Liver (tissue), 9 donors: ENCODE measurements around the gene TUBB6. TPM values are rescaled to one million over a fixed set of nuclear protein-coding genes. Genes with fewer than 3 reads are reported as not detected.
A peak's percentile ranks its signal among the peaks of the same experiment; 100 is the strongest.

Experiments used
- DNase-seq: peaks from one replicate; pipeline ENCODE4 v3.0.0-alpha.2; 2017; ENCODE audit warnings: low spot score
- H3K27ac ChIP-seq, 2 donors: one replicate each; pipeline ENCODE4 v1.7.0; 2013; ENCODE audit warnings: inconsistent platforms in 2 of 2, low read length in 2 of 2, control low read depth in 1 of 2, low read depth in 1 of 2, mild to moderate bottlenecking in 1 of 2
- H3K27me3 ChIP-seq, 4 donors: one replicate each; pipeline versions ENCODE4 v1.6.1 to v1.7.0; 2013; ENCODE audit warnings: low read length in 3 of 4, inconsistent platforms in 1 of 4, mild to moderate bottlenecking in 1 of 4, moderate library complexity in 1 of 4; ENCODE audit not compliant: control insufficient read depth in 4 of 4, insufficient read depth in 4 of 4
- H3K36me3 ChIP-seq, 4 donors: one replicate each; pipeline versions ENCODE4 v1.6.1 to v1.7.0; 2013; ENCODE audit warnings: low read length in 3 of 4, mild to moderate bottlenecking in 3 of 4, low read depth in 1 of 4, moderate library complexity in 1 of 4; ENCODE audit not compliant: control insufficient read depth in 4 of 4, insufficient read depth in 3 of 4
- H3K4me1 ChIP-seq, 4 donors: one replicate each; pipeline versions ENCODE4 v1.6.1 to v1.7.0; 2013; ENCODE audit warnings: low read length in 3 of 4, mild to moderate bottlenecking in 3 of 4, moderate library complexity in 1 of 4; ENCODE audit not compliant: control insufficient read depth in 4 of 4, insufficient read depth in 4 of 4
- H3K4me3 ChIP-seq, 3 donors: one replicate each; pipeline versions ENCODE4 v1.6.1 to v1.7.0; 2013; ENCODE audit warnings: low read length in 3 of 3, control low read depth in 1 of 3, low read depth in 1 of 3, mild to moderate bottlenecking in 1 of 3
- H3K9ac ChIP-seq, 2 donors: one replicate each; pipeline ENCODE4 v1.7.0; 2013; ENCODE audit warnings: low read length in 2 of 2, mild to moderate bottlenecking in 2 of 2, moderate library complexity in 2 of 2, control low read depth in 1 of 2, low read depth in 1 of 2
- H3K9me3 ChIP-seq, 4 donors: one replicate each; pipeline versions ENCODE4 v1.6.1 to v1.7.0; 2013; ENCODE audit warnings: low read length in 3 of 4; ENCODE audit not compliant: control insufficient read depth in 4 of 4
- CTCF ChIP-seq: fragments of 150-350 bp; IDR thresholded peaks from 2 replicates; pipeline ENCODE4 v1.5.1; 2017; ENCODE audit warnings: improper control_type of control experiment, low read depth, low read length; ENCODE audit not compliant: missing input control
- EGR1 ChIP-seq, 2 donors: IDR thresholded peaks; 2 replicates each; pipeline ENCODE4 v1.6.1; 2016 to 2018; ENCODE audit warnings: antibody characterized with exemption in 2 of 2, low read depth in 2 of 2
- FOXA1 ChIP-seq: IDR thresholded peaks from 2 replicates; pipeline ENCODE4 v1.6.1; 2016; ENCODE audit warnings: antibody characterized with exemption
- FOXA2 ChIP-seq: IDR thresholded peaks from 2 replicates; pipeline ENCODE4 v1.6.1; 2016; ENCODE audit warnings: antibody characterized with exemption
- GABPA ChIP-seq, 2 donors: IDR thresholded peaks in 1 of 2; conservative IDR thresholded peaks in 1 of 2; 2 replicates each; pipeline ENCODE4 v1.6.1; 2016; ENCODE audit warnings: antibody characterized with exemption in 2 of 2, mild to moderate bottlenecking in 1 of 2, moderate library complexity in 1 of 2
- HNF4A ChIP-seq, 2 donors: conservative IDR thresholded peaks; 2 replicates each; pipeline ENCODE4 v1.6.1; 2016; ENCODE audit warnings: antibody characterized with exemption in 2 of 2, mild to moderate bottlenecking in 2 of 2
- HNF4G ChIP-seq: IDR thresholded peaks from 2 replicates; pipeline ENCODE4 v1.6.1; 2016; ENCODE audit warnings: antibody characterized with exemption
- JUND ChIP-seq, 2 donors: IDR thresholded peaks; 2 replicates each; pipeline ENCODE4 v1.6.1; 2016; ENCODE audit warnings: antibody characterized with exemption in 2 of 2
- MAX ChIP-seq: IDR thresholded peaks from 2 replicates; pipeline ENCODE4 v1.6.1; 2016; ENCODE audit warnings: antibody characterized with exemption
- NR2F2 ChIP-seq: IDR thresholded peaks from 2 replicates; pipeline ENCODE4 v1.6.1; 2016; ENCODE audit warnings: antibody characterized with exemption
- RAD21 ChIP-seq, 2 donors: IDR thresholded peaks; 2 replicates each; pipeline ENCODE4 v1.6.1; 2016; ENCODE audit warnings: antibody characterized with exemption in 2 of 2, mild to moderate bottlenecking in 2 of 2
- REST ChIP-seq: IDR thresholded peaks from 2 replicates; pipeline ENCODE4 v1.6.1; 2016; ENCODE audit warnings: antibody characterized with exemption, mild to moderate bottlenecking
- RXRA ChIP-seq, 2 donors: IDR thresholded peaks; 2 replicates each; pipeline ENCODE4 v1.6.1; 2017 to 2018; ENCODE audit warnings: antibody characterized with exemption in 2 of 2, mild to moderate bottlenecking in 1 of 2
- SP1 ChIP-seq: IDR thresholded peaks from 2 replicates; pipeline ENCODE4 v1.6.1; 2018; ENCODE audit warnings: antibody characterized with exemption, mild to moderate bottlenecking
- TAF1 ChIP-seq: conservative IDR thresholded peaks from 2 replicates; pipeline ENCODE4 v1.6.1; 2016; ENCODE audit warnings: antibody characterized with exemption, mild to moderate bottlenecking
- YY1 ChIP-seq: IDR thresholded peaks from 2 replicates; pipeline ENCODE4 v1.6.1; 2016; ENCODE audit warnings: antibody characterized with exemption, mild to moderate bottlenecking
- WGBS: extraction: QIAGEN DNeasy Blood & Tissue Kit; methylation state at CpG from one replicate; pipeline ENCODE4 v1.1.7; 2013; 5-methylcytosine and 5-hydroxymethylcytosine counted together
- polyA plus RNA-seq, 2 donors: library from polyadenylated mRNA; stranded (reverse) in 1 of 2; unstranded in 1 of 2; fragments of 200-250 nt in 1 of 2; fragments of >200 nt in 1 of 2; fragmentation: Nextera tagmentation in 1 of 2; extraction: Ambion mirVana in 1 of 2; gene quantifications; one replicate each; pipeline versions ENCODE4 v1.2.1 to v1.2.3, GENCODE V29; 2013 to 2015
- total RNA-seq, 2 donors: library from RNA; depleted of rRNA; stranded (reverse); fragments of >200 nt; gene quantifications; one replicate each; pipeline ENCODE4 v1.2.3, GENCODE V29; 2014
- TF ChIP-seq, protein P1 (sequence below): IDR thresholded peaks from 2 replicates; pipeline ENCODE4 v1.6.1; 2016; ENCODE audit warnings: antibody characterized with exemption
- TF ChIP-seq, protein P2 (sequence below): IDR thresholded peaks from 2 replicates; pipeline ENCODE4 v1.6.1; 2016; ENCODE audit warnings: antibody characterized with exemption
- donor health status: healthy.
- donor health status: healthy.
- donor health status: healthy.
- donor health status: healthy.
- donor health status: healthy.

The TUBB6 gene
- total and polyA plus RNA-seq, 4 donors: 5.5 to 347 (median 17.5) TPM

DNA sequence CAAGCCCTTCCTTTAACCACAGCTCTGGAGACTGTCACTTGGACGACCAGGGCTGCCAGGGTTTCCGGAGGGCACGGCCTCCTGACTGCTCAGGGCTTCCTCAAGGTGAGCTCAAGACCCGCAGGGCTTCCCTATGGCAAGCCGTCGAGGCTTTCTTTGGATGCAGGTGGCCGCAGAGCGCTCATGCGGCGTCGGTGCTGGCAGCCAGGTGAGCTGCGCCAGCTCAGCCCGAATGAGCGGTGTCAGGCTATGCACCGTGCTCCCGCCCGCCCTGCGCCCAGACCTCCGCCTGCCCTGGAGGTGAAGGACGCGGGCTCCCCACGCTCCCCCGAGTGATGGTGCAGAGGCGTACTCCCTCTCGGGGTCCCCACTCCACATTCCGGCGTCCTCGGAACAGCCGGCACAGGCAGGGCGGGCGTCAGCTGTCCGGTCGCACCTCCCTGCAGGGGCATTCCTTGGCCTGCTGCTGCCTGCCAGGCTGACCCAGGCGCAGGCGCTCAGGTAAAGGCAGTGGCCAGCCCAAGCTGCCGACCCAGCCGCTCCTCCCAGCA, 20.8 kb upstream of the TUBB6 start (continued):
- no peak for TF ChIP-seq REST
- TF ChIP-seq FOXA1: no peak
- no peak for TF ChIP-seq RAD21 (IDR thresholded peaks at IDR 0.05)
- no peak for TF ChIP-seq TAF1
- TF ChIP-seq EGR1 (IDR thresholded peaks at IDR 0.05; ENCODE audit: low read depth in 2 of 2): no peak

GRCh38 chr18:12287684-12288402, 20.2 kb upstream of the TUBB6 start:
- Histone ChIP-seq H3K4me1 (peaks cover 0 to 11% (median 8%) of the 10 kb centered on the region in 4 donors), H3K36me3 (no peaks in the 10 kb centered on the region), H3K27ac (no peak overlapping the region), H3K9me3 (no peaks in the 10 kb centered on the region), H3K4me3 (peak overlapping the region in 2 of 3 donors; percentile 34 to 35), H3K27me3 (peaks cover 0 to 7% (median 4%) of the 10 kb centered on the region in 4 donors), H3K9ac (no peak overlapping the region)
- WGBS: 3% methylated on average over 41 of the region's 41 CpGs
- peak; percentile 74 for DNase-seq
- no peak for TF ChIP-seq HNF4A (conservative IDR thresholded peaks at IDR 0.05)
- TF ChIP-seq SP1: peak; percentile 14
- no peak for TF ChIP-seq YY1
- TF ChIP-seq RXRA (IDR thresholded peaks at IDR 0.05): peak in 1 of 2 donors; percentile 27

DNA sequence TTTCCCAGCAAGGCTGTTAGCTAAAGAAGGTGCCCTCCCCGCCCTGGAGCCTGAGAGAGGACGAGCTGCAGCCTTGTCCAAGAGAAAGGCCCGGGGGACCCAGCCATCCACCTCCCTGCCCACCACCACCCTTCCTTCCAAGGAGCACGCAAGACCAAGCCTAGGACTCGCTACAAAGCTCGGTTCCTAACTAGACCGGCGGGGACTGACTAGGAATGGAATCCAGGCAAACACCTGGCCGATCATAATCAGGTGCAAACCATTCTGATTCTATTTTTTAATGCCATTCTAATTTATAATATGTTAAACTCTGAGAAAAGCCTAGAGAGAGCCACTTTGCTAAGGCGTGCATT, 19.7 kb upstream of the TUBB6 start:
- Histone ChIP-seq H3K9me3 (no peaks in the 10 kb centered on the region), H3K4me1 (peaks cover 0 to 11% (median 8%) of the 10 kb centered on the region in 4 donors), H3K9ac (no peak overlapping the region), H3K27me3 (peaks cover 0 to 7% (median 4%) of the 10 kb centered on the region in 4 donors), H3K36me3 (no peaks in the 10 kb centered on the region), H3K4me3 (peak overlapping the region in 1 of 3 donors; percentile 34), H3K27ac (no peak overlapping the region)
- DNase-seq: no peak
- 12% methylated on average over 10 of the region's 10 CpGs for WGBS
- TF ChIP-seq NR2F2 (no peak), CTCF (no peak), TAF1 (no peak), SP1 (no peak), HNF4G (no peak), RAD21 (IDR thresholded peaks at IDR 0.05) (no peak), JUND (IDR thresholded peaks at IDR 0.05) (no peak), FOXA1 (no peak), HNF4A (conservative IDR thresholded peaks at IDR 0.05) (no peak), MAX (no peak), RXRA (IDR thresholded peaks at IDR 0.05) (no peak), GABPA (IDR thresholded peaks at IDR 0.05 in 1 of 2, conservative IDR thresholded peaks at IDR 0.05 in 1 of 2) (no peak), YY1 (no peak), FOXA2 (no peak), REST (no peak)
- TF ChIP-seq, protein P1, sequence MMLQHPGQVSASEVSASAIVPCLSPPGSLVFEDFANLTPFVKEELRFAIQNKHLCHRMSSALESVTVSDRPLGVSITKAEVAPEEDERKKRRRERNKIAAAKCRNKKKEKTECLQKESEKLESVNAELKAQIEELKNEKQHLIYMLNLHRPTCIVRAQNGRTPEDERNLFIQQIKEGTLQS: no peak
- TF ChIP-seq, protein P2, sequence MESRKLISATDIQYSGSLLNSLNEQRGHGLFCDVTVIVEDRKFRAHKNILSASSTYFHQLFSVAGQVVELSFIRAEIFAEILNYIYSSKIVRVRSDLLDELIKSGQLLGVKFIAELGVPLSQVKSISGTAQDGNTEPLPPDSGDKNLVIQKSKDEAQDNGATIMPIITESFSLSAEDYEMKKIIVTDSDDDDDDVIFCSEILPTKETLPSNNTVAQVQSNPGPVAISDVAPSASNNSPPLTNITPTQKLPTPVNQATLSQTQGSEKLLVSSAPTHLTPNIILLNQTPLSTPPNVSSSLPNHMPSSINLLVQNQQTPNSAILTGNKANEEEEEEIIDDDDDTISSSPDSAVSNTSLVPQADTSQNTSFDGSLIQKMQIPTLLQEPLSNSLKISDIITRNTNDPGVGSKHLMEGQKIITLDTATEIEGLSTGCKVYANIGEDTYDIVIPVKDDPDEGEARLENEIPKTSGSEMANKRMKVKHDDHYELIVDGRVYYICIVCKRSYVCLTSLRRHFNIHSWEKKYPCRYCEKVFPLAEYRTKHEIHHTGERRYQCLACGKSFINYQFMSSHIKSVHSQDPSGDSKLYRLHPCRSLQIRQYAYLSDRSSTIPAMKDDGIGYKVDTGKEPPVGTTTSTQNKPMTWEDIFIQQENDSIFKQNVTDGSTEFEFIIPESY: no peak
